K562 (cell line): ENCODE measurements around the gene CHCHD1. TPM values are rescaled to one million over a fixed set of nuclear protein-coding genes. Genes with fewer than 3 reads are reported as not detected.

Source experiments
- CLOCK ChIP-seq: fragments of 250-450 bp; sonication (Bioruptor Pico); IDR thresholded peaks from 2 replicates; pipeline ENCODE4 v1.4.0; 2020; ENCODE audit warnings: mild to moderate bottlenecking, moderate library complexity, borderline replicate concordance
- E2F6 ChIP-seq, 2 experiments: IDR thresholded peaks; 2 replicates each; pipeline ENCODE4 v1.6.1; 2011; ENCODE audit warnings: borderline replicate concordance in 1 of 2, control low read depth in 1 of 2, low read depth in 1 of 2, low read length in 1 of 2, mild to moderate bottlenecking in 1 of 2, mixed read lengths in 1 of 2, moderate library complexity in 1 of 2; ENCODE audit not compliant: insufficient read depth in 1 of 2, insufficient read length in 1 of 2, poor library complexity in 1 of 2, severe bottlenecking in 1 of 2; ENCODE audit errors: extremely low read depth in 1 of 2
- ELK3 ChIP-seq: fragments of 450-650 bp; formaldehyde crosslinking; IDR thresholded peaks from 2 replicates; pipeline ENCODE4 v1.4.0; 2020; ENCODE audit warnings: mild to moderate bottlenecking
- IFI16 ChIP-seq: fragments of 250-450 bp; sonication (Bioruptor Pico); IDR thresholded peaks from 2 replicates; pipeline ENCODE4 v2.1.2; 2022; ENCODE audit warnings: mild to moderate bottlenecking, inconsistent platforms
- MNT ChIP-seq, 2 experiments: fragments of 450-650 bp; conservative IDR thresholded peaks; 2 replicates each; pipeline ENCODE4 v1.6.1; 2017; ENCODE audit warnings: mild to moderate bottlenecking in 2 of 2, moderate library complexity in 2 of 2
- RBM39 ChIP-seq: fragments of 200-400 bp; formaldehyde crosslinking; optimal IDR thresholded peaks from 2 replicates; pipeline ENCODE3; 2018; ENCODE audit warnings: low read depth, low read length
- TRIM24 ChIP-seq, 2 experiments: fragments of 450-650 bp; IDR thresholded peaks; 2 replicates each; pipeline ENCODE4 v1.6.1; 2016
- YY1 ChIP-seq, 3 experiments: IDR thresholded peaks; 2 replicates each; pipeline ENCODE4 v1.6.1; 2011; ENCODE audit warnings: low read length in 2 of 3, mild to moderate bottlenecking in 2 of 3, moderate library complexity in 2 of 3, borderline replicate concordance in 1 of 3, control low read depth in 1 of 3, low read depth in 1 of 3; ENCODE audit not compliant: insufficient read depth in 3 of 3, insufficient replicate concordance in 2 of 3, control insufficient read depth in 1 of 3, insufficient read length in 1 of 3; ENCODE audit errors: extremely low read depth in 1 of 3
- ZBTB2 ChIP-seq: fragments of 450-650 bp; IDR thresholded peaks from 2 replicates; pipeline ENCODE4 v1.6.1; 2016; ENCODE audit warnings: antibody characterized with exemption
- ZMIZ1 ChIP-seq, 2 experiments: fragments of 150-350 bp in 1 of 2; IDR thresholded peaks; 2 replicates each; pipeline ENCODE4 v1.6.1; 2012 to 2016; ENCODE audit warnings: low read depth in 2 of 2, low read length in 2 of 2, mild to moderate bottlenecking in 1 of 2, moderate library complexity in 1 of 2
- ZNF239 ChIP-seq: fragments of 250-450 bp; sonication (Bioruptor Pico); IDR thresholded peaks from 2 replicates; pipeline ENCODE4 v1.4.0; 2020; ENCODE audit warnings: mild to moderate bottlenecking
- ZNF311 ChIP-seq: fragments of 250-450 bp; sonication (Bioruptor Pico); IDR thresholded peaks from 2 replicates; pipeline ENCODE4 v1.4.0; 2020; ENCODE audit warnings: mild to moderate bottlenecking, moderate library complexity
- polyA plus RNA-seq, 8 experiments: library from polyadenylated mRNA; depleted of rRNA in 4 of 8; stranded (reverse) in 5 of 8; unstranded in 3 of 8; fragments of >200 nt; fragmentation: Nextera tagmentation in 2 of 8; fragmentation: Illumina TruSeq in 1 of 8; extraction: Ambion mirVana in 2 of 8; extraction: Trizol in 1 of 8; gene quantifications; 2 replicates each; pipeline versions ENCODE4 v1.2.1 to v1.2.3, GENCODE V29; 2011 to 2014; ENCODE audit warnings: inconsistent platforms in 1 of 8, missing spikeins in 1 of 8
- total RNA-seq, 7 experiments: library from RNA; depleted of rRNA in 6 of 7; stranded (reverse); fragments of >200 nt in 6 of 7; fragmentation: Illumina TruSeq in 2 of 7; extraction: Trizol in 2 of 7; gene quantifications; 2 replicates each; pipeline versions ENCODE4 v1.2.1 to v1.2.3, GENCODE V29; 2011 to 2021; ENCODE audit warnings: low replicate concordance in 1 of 7

CHCHD1 gene
- total and polyA plus RNA-seq, 9 of the 15 experiments (the other 6 are each of a cell fraction or from before 2014, with no cell fraction given) = 52.9 to 126 (median 83.4) TPM

GRCh38 chr10:73743905-73744663 lies 37.8 kb upstream of the CHCHD1 start, which contains the start of gene SEC24C (continued):
- no peak for TF ChIP-seq CLOCK (CRISPR knock-in tag)
- peak in 1 of 2 experiments; percentile 17; a peak in 1 of 4 replicates for TF ChIP-seq ZMIZ1 (IDR thresholded peaks at IDR 0.05; ENCODE audit: low read depth in 2 of 2, low read length in 2 of 2)
- TF ChIP-seq ZNF311 (CRISPR knock-in tag) = no peak
- no peak for TF ChIP-seq ELK3 (CRISPR knock-in tag)
- peak; percentile 62 for TF ChIP-seq ZNF239 (CRISPR knock-in tag)
- peak; percentile 94 for TF ChIP-seq ZBTB2
- TF ChIP-seq TRIM24 (IDR thresholded peaks at IDR 0.05) = peak in 1 of 2 experiments; percentile 73; a peak in 3 of 4 replicates
- peak; percentile 84 for TF ChIP-seq RBM39
- peak; percentile 94 to 98 (median 96) for TF ChIP-seq YY1 (IDR thresholded peaks at IDR 0.05; ENCODE audit: borderline replicate concordance in 1 of 3, control insufficient read depth in 1 of 3, extremely low read depth in 1 of 3, insufficient read depth in 3 of 3, insufficient read length in 1 of 3, insufficient replicate concordance in 2 of 3, low read depth in 1 of 3, low read length in 2 of 3)
- TF ChIP-seq E2F6 (IDR thresholded peaks at IDR 0.05; ENCODE audit: borderline replicate concordance in 1 of 2, extremely low read depth in 1 of 2, insufficient read depth in 1 of 2, insufficient read length in 1 of 2, low read depth in 1 of 2, low read length in 1 of 2, poor library complexity in 1 of 2, severe bottlenecking in 1 of 2) = peak in 1 of 2 experiments; percentile 26
- peak; percentile 89 to 91 for TF ChIP-seq MNT (conservative IDR thresholded peaks at IDR 0.05)
- TF ChIP-seq IFI16 (CRISPR knock-in tag) = no peak
